Epithelial cell of prostate (primary cell): ENCODE results near the gene RB1.

ENCODE experiments used
- DNase-seq: peaks from one replicate; pipeline ENCODE4 v3.0.0-alpha.2; 2011; ENCODE audit warnings: low read depth, low spot score
- H3K27ac ChIP-seq: fragments of 450-650 bp; 2 replicates; pipeline ENCODE4 v1.5.1; 2017; ENCODE audit warnings: mild to moderate bottlenecking

Gene RB1

GRCh38 chr13:48303359-48304142, at the start of gene RB1:
TSS of gene RB1 (plus strand) at chr13:48303751. CDS start at chr13:48303913, 162 bp downstream.
- H3K27ac ChIP-seq, result peak within 1 kb of the TSS; percentile 95
- DNase-seq, result peak; percentile 48

DNA sequence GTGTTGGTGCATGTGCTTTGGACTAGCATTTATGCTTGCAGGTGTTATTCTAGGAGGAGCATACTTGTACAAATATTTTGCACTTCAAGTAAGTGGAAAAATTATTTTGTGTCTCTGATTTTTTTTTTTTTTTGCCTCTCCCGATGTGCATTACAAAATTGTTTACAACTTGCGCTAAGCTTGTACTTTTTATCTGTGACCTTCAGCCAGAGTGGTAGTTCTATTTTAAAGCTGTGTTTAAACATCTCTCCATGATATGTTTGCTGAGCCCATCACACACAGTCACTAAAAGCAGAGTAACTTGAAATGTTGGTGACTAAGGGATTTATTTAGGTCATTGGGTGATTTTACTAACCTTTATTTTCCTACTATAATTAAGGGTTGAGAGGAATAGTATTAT, 49.7 kb upstream of the RB1 start:
- no peak for DNase-seq
- H3K27ac ChIP-seq, result no peak overlapping the region

DNA sequence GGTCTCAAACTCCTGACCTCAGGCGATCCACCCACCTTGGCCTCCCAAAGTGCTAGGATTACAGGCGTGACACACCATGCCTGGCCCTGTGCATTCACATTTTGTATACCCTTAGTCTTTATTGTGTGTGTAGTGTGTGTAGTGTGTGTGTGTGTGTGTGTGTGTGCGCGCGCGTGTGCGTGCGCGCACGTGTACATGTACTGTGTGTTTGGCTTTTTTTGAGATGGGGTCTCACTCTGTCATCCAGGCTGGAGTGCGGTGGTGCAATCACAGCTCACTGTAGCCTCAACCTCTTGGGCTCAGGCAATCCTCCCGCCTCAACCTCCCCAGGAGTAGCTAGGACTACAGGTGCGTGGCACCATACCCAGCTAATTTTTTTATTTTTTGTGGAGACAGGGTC, 48.5 kb upstream of the RB1 start:
- DNase-seq, result no peak
- H3K27ac ChIP-seq, result no peak overlapping the region

- no peak overlapping the region for H3K27ac ChIP-seq
- DNase-seq, result no peak
These were observed 47.6 kb upstream of the RB1 start for GRCh38 chr13:48255954-48256353.

DNA sequence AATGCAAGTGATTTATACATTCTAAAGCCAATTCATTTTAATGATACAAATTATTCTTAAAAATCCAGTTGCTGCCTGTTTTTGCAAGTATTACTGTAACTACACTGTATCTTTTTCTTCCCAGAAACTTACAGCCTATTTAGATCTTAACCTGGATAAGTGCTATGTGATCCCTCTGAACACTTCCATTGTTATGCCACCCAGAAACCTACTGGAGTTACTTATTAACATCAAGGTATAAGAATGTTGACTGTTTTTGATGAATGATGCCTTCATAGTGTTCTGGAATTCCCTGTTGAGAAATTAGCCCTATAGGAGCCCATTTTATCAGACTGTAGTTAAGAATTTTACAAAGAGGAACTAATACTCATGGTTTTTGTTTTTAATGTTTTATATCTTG, 45.5 kb upstream of the RB1 start:
- DNase-seq, result no peak
- H3K27ac ChIP-seq, result no peak overlapping the region

DNA sequence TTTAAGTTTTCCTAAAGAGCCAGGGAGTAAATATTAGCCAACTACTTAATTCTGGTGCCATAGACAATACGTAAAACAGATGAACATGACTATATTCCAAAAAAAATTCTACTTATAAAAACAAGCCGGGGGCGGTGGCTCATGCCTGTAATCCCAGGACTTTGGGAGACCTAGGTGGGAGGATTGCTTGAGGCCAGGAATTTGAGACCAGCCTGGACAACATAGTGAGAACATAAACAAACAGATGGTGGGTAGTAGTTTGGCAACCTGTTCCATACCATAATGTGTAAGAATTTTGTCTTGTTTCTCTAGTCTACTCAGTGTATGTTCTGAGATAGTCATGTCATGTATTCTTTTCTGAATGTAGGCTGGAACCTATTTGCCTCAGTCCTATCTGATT, 45.1 kb upstream of the RB1 start:
- no peak overlapping the region for H3K27ac ChIP-seq
- DNase-seq, result no peak

DNA sequence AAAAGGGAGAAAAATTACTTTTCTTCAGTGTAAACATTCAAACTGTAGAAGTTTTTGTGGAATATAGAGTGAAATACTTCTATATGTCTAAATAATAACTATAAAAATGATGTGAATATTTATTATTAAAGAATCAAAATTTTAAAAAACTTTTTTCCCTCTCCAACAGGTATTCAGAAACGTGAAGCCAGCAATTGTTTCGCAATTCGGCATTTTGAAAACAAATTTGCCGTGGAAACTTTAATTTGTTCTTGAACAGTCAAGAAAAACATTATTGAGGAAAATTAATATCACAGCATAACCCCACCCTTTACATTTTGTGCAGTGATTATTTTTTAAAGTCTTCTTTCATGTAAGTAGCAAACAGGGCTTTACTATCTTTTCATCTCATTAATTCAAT, 42.6 kb upstream of the RB1 start:
- H3K27ac ChIP-seq, result no peak overlapping the region
- no peak for DNase-seq

DNA sequence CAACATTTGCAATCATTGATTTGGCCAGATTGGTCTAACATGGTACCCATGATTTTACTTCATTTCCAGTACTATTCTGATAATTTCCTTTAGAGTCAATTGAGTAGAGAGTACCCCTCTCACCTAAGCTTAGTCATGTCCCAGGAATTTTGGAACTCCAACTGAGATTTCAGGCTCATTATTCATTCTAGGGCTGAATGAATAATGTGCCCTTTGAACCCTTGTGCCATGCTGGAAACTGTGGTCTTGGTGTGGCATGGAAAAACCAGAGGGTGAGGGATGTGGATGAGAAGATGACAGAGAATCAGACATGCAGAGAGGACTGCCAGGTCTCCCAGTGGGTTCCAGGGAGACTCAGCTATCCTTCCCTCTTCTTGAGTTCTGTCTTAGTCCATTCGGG, 40.4 kb upstream of the RB1 start:
- DNase-seq, result no peak
- H3K27ac ChIP-seq, result no peak overlapping the region

DNA sequence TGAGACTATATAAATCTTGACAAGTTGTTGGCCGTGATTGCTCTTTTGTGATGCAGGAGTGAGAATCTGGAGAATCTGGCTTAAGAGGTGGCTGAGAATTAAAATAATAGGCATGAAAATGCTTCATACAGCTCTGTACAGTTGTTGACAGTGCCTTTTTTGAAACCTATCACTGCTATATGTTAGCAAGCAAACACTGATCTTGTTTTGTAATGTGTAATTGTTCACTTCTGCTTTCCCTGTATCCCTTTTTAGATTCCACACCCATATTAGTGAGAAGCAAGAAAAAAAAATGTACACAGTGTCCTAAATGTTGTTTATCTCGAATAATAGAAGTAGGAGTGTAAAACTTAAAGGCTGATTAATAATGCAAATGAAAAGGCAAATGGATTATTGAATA, 39.5 kb upstream of the RB1 start:
- DNase-seq, result no peak
- H3K27ac ChIP-seq, result no peak overlapping the region

- H3K27ac ChIP-seq, result no peak overlapping the region
- no peak for DNase-seq
These were observed 38.2 kb upstream of the RB1 start for GRCh38 chr13:48265217-48265815.

DNA sequence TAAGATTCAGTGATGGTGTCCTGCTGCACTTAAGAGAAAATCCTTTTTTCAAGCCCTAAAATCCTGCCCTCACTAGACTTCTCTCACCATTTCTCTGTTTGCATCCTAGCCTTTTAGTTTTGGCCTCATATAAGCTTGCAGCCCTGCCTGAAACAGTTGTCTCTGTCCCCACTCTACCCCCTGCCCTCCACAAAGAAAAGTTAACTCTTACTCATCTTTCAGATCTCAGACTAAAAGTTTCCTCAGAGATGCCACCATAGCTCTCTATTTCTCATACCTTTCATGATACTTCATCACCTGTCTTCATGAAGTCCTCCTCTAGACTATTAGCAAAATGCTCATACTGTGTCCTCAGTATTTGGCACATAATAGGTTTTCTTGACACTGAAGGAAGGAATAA, 37.4 kb upstream of the RB1 start:
- DNase-seq, result no peak
- no peak overlapping the region for H3K27ac ChIP-seq

GRCh38 chr13:48266701-48267639, 36.6 kb upstream of the RB1 start:
- no peak for DNase-seq
- no peak overlapping the region for H3K27ac ChIP-seq

DNA sequence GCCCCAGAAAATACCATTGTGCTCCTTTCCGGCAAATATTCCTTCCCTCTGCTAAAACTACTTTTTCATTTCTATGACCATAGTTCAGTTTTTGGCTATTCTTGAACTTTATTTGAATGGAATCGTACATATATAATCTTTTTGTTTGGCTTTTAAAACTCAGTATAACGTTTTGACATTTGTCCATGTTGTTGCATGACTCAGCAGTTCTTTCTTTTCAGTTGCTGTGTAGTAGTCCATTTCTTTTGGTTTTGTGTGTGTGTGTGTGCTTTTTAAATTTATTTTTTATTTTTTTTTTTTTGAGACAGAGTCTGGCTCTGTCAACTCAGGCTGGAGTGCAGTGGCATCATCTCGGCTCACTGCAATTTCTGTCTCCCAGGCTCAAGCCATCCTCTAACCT, 35.5 kb upstream of the RB1 start:
- no peak for DNase-seq
- peak overlapping the region; percentile 24 for H3K27ac ChIP-seq

DNA sequence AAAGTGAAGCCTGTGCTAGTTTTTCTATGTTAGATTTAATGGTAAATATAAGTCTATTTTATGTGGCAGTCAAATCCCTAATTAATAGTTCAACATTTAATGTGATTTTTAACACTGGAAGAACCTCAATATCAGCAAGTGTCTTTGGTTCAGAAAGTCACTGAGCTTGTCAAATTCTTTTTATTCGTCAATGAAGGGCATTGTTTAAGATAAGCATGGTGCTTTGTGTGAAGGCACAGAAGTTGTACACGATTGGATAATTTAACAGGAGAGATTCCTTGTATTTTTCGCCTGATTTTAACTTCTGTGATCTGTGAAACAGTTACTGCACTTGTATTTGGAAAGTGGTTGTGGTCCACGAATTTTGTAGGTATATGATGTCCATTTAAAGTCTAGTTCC, 30.2 kb upstream of the RB1 start:
- H3K27ac ChIP-seq, result no peak overlapping the region
- DNase-seq, result no peak

DNA sequence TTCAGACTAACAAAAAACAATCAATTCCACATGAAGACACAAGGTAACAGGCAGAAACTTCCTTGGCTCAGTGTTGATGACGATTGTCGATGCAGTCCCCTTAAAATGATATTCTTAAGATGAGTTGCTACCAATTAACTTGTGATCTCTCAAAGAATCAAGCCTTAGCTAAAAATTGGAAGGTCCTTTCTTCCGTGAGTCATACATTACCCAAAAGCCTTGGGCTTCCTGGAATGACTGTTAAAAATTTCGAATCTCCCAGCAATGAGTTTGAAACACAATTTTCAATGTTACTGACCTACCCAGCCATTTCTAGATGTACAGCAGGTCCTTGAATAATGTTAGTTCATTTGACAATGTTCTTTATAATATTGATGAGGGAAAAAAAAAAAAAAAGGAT, 28.0 kb upstream of the RB1 start:
- DNase-seq, result no peak
- H3K27ac ChIP-seq, result no peak overlapping the region

DNA sequence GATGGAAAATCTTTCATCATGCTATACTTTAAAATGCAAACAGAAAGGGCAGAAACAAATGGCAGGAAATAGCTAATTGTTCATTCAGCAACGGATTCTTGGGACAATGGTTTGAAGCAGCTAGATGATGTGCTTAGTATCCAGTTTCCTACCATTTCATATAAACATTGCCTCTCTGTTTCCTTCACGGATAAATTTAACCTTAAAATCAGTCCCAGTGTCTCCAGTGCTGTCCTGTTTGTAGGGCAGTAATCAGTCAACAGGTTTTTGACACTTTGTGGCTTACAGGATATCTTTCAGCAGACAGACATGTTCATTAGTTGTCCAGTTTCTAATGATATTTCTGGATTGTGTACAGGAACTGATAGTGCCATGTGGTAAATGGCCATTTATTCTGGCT, 24.7 kb upstream of the RB1 start:
- no peak for DNase-seq
- H3K27ac ChIP-seq, result no peak overlapping the region

- no peak overlapping the region for H3K27ac ChIP-seq
- no peak for DNase-seq
These were observed 22.0 kb upstream of the RB1 start for GRCh38 chr13:48281556-48281955.

- H3K27ac ChIP-seq, result no peak overlapping the region
- no peak for DNase-seq
These were observed 11.8 kb upstream of the RB1 start for GRCh38 chr13:48291730-48292129.

DNA sequence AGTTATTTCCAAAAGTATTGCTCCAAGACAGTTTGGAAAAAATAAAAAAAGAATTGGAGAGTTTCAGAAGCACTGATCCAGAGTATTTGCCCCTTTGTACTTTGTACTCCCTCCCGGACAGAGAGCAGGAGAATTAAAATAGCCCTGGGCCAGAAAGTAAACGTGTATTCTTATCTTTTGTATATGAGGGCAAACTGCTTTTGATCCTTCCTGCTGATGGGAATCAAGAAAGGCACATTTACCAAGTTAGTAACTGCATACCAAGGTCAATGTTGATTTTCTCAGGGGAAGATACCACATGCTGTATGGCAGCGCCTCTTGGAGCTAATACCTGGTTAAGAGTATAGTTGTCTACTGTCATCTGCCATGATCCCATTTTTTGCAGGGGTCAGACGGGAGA, 10.9 kb upstream of the RB1 start:
- no peak for DNase-seq
- H3K27ac ChIP-seq, result no peak overlapping the region

DNA sequence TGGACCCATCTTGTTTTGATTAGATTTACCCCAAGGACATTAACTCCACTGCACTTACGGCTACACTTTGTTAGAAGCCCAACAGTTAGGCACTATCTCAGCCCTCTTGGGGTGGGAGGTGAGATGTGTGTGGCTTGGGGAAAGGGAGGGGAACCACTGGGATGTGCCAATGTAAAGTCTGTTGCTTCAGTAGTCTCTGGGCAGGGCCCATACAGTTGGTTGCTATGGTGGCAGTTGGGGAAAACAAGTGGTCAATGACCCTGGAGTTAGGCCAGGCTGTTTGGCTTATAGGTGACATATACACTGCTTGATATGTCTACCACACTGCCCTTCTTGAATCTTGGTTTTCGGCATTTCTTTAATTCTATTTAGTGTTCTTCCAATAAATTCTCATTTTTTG, 8.9 kb upstream of the RB1 start:
- no peak for DNase-seq
- no peak overlapping the region for H3K27ac ChIP-seq

GRCh38 chr13:48295271-48295670, 8.3 kb upstream of the RB1 start:
- DNase-seq, result no peak
- H3K27ac ChIP-seq, result no peak overlapping the region
